Caco-2 (cell line): Measurements from ENCODE around the gene MCC. TPM values are rescaled to one million over a fixed set of nuclear protein-coding genes. Genes with fewer than 3 reads are reported as not detected.

Experiments
- BruUV-seq: library from RNA; stranded (reverse); fragments of 400-500 nt; replicated peaks from 2 replicates; lab custom pipeline; 2021; lab: Mats Ljungman, UMichigan
- CTCF ChIA-PET: fragments of 300-600 bp; sonication (Branson Sonifier 250); formaldehyde crosslinking; loops from one replicate; lab custom pipeline; 2022; ENCODE audit warnings: antibody characterized with exemption; lab: Charles Lee
- POLR2A ChIA-PET: fragments of 300-600 bp; sonication (Branson Sonifier 250); formaldehyde crosslinking; loops from one replicate; lab custom pipeline; 2022; ENCODE audit warnings: antibody characterized with exemption; lab: Charles Lee
- DNase-seq, 2 experiments: peaks; one replicate each; pipeline versions ENCODE4 v3.0.0 to v3.0.0-alpha.2; 2020 to 2022
- H3K27me3 ChIP-seq: replicated peaks from 2 replicates; pipeline ENCODE4 v1.6.0; 2011; ENCODE audit warnings: low read length; ENCODE audit not compliant: control insufficient read depth, insufficient read depth
- H3K36me3 ChIP-seq: 2 replicates; pipeline ENCODE4 v1.5.1; 2011; ENCODE audit warnings: low read length; ENCODE audit not compliant: control insufficient read depth, insufficient read depth
- H3K4me1 ChIP-seq: fragments of 250-450 bp; sonication (Bioruptor Pico); 2 replicates; pipeline ENCODE4 v1.5.1; 2020; ENCODE audit warnings: mild to moderate bottlenecking
- H3K4me3 ChIP-seq: 2 replicates; pipeline ENCODE4 v1.5.1; 2011; ENCODE audit warnings: low read depth, mild to moderate bottlenecking, control low read depth, low read length
- H3K9me3 ChIP-seq: fragments of 250-450 bp; sonication (Bioruptor Pico); 2 replicates; pipeline ENCODE4 v1.5.1; 2020; ENCODE audit warnings: mild to moderate bottlenecking, moderate library complexity
- H3K27ac Mint-ChIP-seq: one replicate; pipeline ENCODE4 v1.8.0; 2022; ENCODE audit warnings: mixed read lengths; ENCODE audit not compliant: unreplicated experiment
- H3K27me3 Mint-ChIP-seq: one replicate; pipeline ENCODE4 v1.8.0; 2022; ENCODE audit warnings: mixed read lengths; ENCODE audit not compliant: insufficient read depth, unreplicated experiment
- H3K36me3 Mint-ChIP-seq: one replicate; pipeline ENCODE4 v1.8.0; 2022; ENCODE audit warnings: mild to moderate bottlenecking, mixed read lengths; ENCODE audit not compliant: insufficient read depth, unreplicated experiment
- H3K4me1 Mint-ChIP-seq: one replicate; pipeline ENCODE4 v1.8.0; 2022; ENCODE audit warnings: low read depth, mixed read lengths; ENCODE audit not compliant: unreplicated experiment
- H3K4me3 Mint-ChIP-seq: one replicate; pipeline ENCODE4 v1.8.0; 2022; ENCODE audit warnings: mild to moderate bottlenecking, moderate library complexity, mixed read lengths; ENCODE audit not compliant: unreplicated experiment
- H3K9me3 Mint-ChIP-seq: one replicate; pipeline ENCODE4 v1.8.0; 2022; ENCODE audit warnings: mixed read lengths; ENCODE audit not compliant: unreplicated experiment
- intact Hi-C: fragments of 100-400 bp; cut with micrococcal nuclease; formaldehyde crosslinking; loops from one replicate; pipeline ENCODE4 v1.10.0; 2022; ENCODE audit not compliant: unreplicated experiment
- total RNA-seq: library from RNA; stranded (reverse); gene quantifications from 2 replicates; pipeline ENCODE4 v1.2.3, GENCODE V29; 2022
- TF ChIP-seq, protein P1 (sequence below), 2 experiments: fragments of 200-600 bp in 1 of 2; IDR thresholded peaks; 1 replicate in 1 of 2; 2 replicates in 1 of 2; pipeline versions ENCODE4 v1.5.1 to v1.8.0; 2011 to 2022; ENCODE audit warnings: antibody characterized with exemption in 1 of 2, control low read depth in 1 of 2, inconsistent platforms in 1 of 2, low read depth in 1 of 2, low read length in 1 of 2, mild to moderate bottlenecking in 1 of 2, moderate library complexity in 1 of 2; ENCODE audit not compliant: insufficient read depth in 1 of 2, severe bottlenecking in 1 of 2, unreplicated experiment in 1 of 2

The MCC gene
- total RNA-seq, 1 experiment from 2014 or later = 0.09 TPM

DNA sequence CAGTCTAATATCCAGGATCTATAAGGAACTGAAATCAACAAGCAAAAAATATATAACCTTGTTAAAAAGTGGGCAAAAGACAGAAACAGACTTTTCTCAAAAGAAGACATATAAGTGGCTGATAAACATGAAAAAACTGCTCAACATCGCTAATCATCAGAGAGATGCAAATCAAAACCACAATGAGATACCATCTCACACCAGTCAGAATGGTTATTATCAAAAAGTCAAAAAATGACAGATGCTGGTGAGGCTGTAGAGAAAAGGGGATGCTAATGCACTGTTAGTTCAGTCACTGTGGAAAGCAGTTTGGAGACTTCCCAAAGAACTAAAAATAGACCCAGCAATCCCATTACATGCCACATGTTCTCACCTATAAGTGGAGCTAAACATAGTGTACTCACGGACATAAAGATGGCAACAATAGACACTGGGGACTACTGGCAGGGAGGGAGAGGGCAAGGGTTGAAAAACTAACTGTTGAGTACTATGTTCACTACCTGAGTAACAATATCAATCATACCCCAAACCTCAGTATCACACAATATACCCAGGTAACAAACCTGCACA is 41.8 kb downstream of the MCC start:
- TF ChIP-seq, protein P1, sequence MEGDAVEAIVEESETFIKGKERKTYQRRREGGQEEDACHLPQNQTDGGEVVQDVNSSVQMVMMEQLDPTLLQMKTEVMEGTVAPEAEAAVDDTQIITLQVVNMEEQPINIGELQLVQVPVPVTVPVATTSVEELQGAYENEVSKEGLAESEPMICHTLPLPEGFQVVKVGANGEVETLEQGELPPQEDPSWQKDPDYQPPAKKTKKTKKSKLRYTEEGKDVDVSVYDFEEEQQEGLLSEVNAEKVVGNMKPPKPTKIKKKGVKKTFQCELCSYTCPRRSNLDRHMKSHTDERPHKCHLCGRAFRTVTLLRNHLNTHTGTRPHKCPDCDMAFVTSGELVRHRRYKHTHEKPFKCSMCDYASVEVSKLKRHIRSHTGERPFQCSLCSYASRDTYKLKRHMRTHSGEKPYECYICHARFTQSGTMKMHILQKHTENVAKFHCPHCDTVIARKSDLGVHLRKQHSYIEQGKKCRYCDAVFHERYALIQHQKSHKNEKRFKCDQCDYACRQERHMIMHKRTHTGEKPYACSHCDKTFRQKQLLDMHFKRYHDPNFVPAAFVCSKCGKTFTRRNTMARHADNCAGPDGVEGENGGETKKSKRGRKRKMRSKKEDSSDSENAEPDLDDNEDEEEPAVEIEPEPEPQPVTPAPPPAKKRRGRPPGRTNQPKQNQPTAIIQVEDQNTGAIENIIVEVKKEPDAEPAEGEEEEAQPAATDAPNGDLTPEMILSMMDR (IDR thresholded peaks at IDR 0.05; ENCODE audit: insufficient read depth in 1 of 2, low read depth in 1 of 2, low read length in 1 of 2, severe bottlenecking in 1 of 2, unreplicated experiment in 1 of 2) = no peak
- ChIA-PET CTCF (no interaction called here), POLR2A (no interaction called here)
- no peak overlapping the region for H3K4me3 Mint-ChIP-seq
- intact Hi-C loops = no loop called here
- no peak overlapping the region for H3K27ac Mint-ChIP-seq
- H3K27me3 Mint-ChIP-seq = peaks cover 16% of the 10 kb centered on the region
- Histone ChIP-seq H3K4me3 (no peak overlapping the region), H3K27me3 (no peaks in the 10 kb centered on the region), H3K36me3 (no peaks in the 10 kb centered on the region), H3K9me3 (peaks cover 11% of the 10 kb centered on the region; the same call in 1 of the 2 replicates), H3K4me1 (no peaks in the 10 kb centered on the region)
- no peaks in the 10 kb centered on the region for H3K36me3 Mint-ChIP-seq
- BruUV-seq = no TSS peak
- H3K9me3 Mint-ChIP-seq = no peaks in the 10 kb centered on the region
- H3K4me1 Mint-ChIP-seq = no peaks in the 10 kb centered on the region
- DNase-seq = no peak

DNA sequence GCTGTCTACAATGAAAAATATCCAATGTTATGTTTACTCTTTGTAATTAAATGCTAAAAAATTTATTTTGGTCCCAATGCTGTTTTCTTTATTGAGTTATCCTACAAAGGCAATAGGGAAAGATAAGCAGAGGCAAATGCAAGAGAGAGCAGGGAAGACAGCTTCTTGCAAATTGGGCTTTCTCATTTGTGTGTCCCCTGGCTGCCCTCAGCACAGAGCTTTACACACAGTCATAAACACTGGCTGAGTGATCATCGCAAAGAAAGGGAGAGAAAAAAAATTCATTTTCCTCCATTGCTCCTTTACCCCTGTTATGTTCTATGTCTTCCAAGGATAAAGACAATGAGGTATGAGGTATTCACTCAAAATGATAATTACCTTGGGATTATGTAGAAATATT is 51.1 kb downstream of the MCC start:
- no peak overlapping the region for H3K27ac Mint-ChIP-seq
- CTCF ChIA-PET = no interaction called here

GRCh38 chr5:113435575-113435974 is 52.7 kb downstream of the MCC start:
- no peaks in the 10 kb centered on the region for H3K9me3 ChIP-seq
- Mint-ChIP-seq H3K4me1 (no peaks in the 10 kb centered on the region), H3K4me3 (no peak overlapping the region), H3K27ac (no peak overlapping the region), H3K27me3 (peaks cover 9% of the 10 kb centered on the region), H3K9me3 (no peaks in the 10 kb centered on the region), H3K36me3 (no peaks in the 10 kb centered on the region)
- no peak overlapping the region for H3K4me3 ChIP-seq
- no peaks in the 10 kb centered on the region for H3K27me3 ChIP-seq
- DNase-seq = no peak
- H3K4me1 ChIP-seq = no peaks in the 10 kb centered on the region
- POLR2A ChIA-PET = no interaction called here
- TF ChIP-seq, protein P1 (IDR thresholded peaks at IDR 0.05; ENCODE audit: insufficient read depth in 1 of 2, low read depth in 1 of 2, low read length in 1 of 2, severe bottlenecking in 1 of 2, unreplicated experiment in 1 of 2) = no peak
- CTCF ChIA-PET = no interaction called here
- intact Hi-C loops = no loop called here
- no TSS peak for BruUV-seq
- H3K36me3 ChIP-seq = no peaks in the 10 kb centered on the region

More for the DNA sequence above, 51.1 kb downstream of the MCC start:
- no TSS peak for BruUV-seq
- Histone ChIP-seq H3K4me3 (no peak overlapping the region), H3K4me1 (no peaks in the 10 kb centered on the region), H3K9me3 (no peaks in the 10 kb centered on the region), H3K36me3 (no peaks in the 10 kb centered on the region), H3K27me3 (no peaks in the 10 kb centered on the region)
- TF ChIP-seq, protein P1 (IDR thresholded peaks at IDR 0.05; ENCODE audit: insufficient read depth in 1 of 2, low read depth in 1 of 2, low read length in 1 of 2, severe bottlenecking in 1 of 2, unreplicated experiment in 1 of 2) = no peak
- H3K27me3 Mint-ChIP-seq = peaks cover 13% of the 10 kb centered on the region
- intact Hi-C loops = no loop called here
- no peaks in the 10 kb centered on the region for H3K36me3 Mint-ChIP-seq
- H3K4me1 Mint-ChIP-seq = no peaks in the 10 kb centered on the region
- no peak for DNase-seq
- no peak overlapping the region for H3K4me3 Mint-ChIP-seq
- no peaks in the 10 kb centered on the region for H3K9me3 Mint-ChIP-seq
- POLR2A ChIA-PET = no interaction called here
